ENCODE measurements around the gene UBR1. TPM values are rescaled to one million over a fixed set of nuclear protein-coding genes. Genes with fewer than 3 reads are reported as not detected.

The UBR1 gene
- total RNA-seq, 1 donor from 2014 or later, result 22.3 TPM

GRCh38 chr15:42919799-42920518 is 185.9 kb downstream of the UBR1 start:
- no peaks in the 10 kb centered on the region for H3K27me3 Mint-ChIP-seq (ENCODE audit: low read depth)
- no peak for TF ChIP-seq CTCF (IDR thresholded peaks at IDR 0.05)
- peaks cover 36% of the 10 kb centered on the region for H3K4me1 Mint-ChIP-seq (ENCODE audit: low read depth)
- H3K27ac Mint-ChIP-seq (ENCODE audit: unreplicated experiment), result peak overlapping the region; percentile 84
- peak overlapping the region; percentile 91 for H3K4me3 Mint-ChIP-seq (ENCODE audit: unreplicated experiment)
- peak; percentile 89 for DNase-seq (ENCODE audit: low spot score)
- no peaks in the 10 kb centered on the region for H3K9me3 Mint-ChIP-seq (ENCODE audit: low read depth)
- no peaks in the 10 kb centered on the region for H3K36me3 Mint-ChIP-seq (ENCODE audit: low read depth)

- no peaks in the 10 kb centered on the region for H3K36me3 Mint-ChIP-seq (ENCODE audit: low read depth)
- peak overlapping the region; percentile 84 for H3K27ac Mint-ChIP-seq (ENCODE audit: unreplicated experiment)
- DNase-seq (ENCODE audit: low spot score), result no peak
- no peaks in the 10 kb centered on the region for H3K27me3 Mint-ChIP-seq (ENCODE audit: low read depth)
- no peaks in the 10 kb centered on the region for H3K9me3 Mint-ChIP-seq (ENCODE audit: low read depth)
- peaks cover 39% of the 10 kb centered on the region for H3K4me1 Mint-ChIP-seq (ENCODE audit: low read depth)
- H3K4me3 Mint-ChIP-seq (ENCODE audit: unreplicated experiment), result peak overlapping the region; percentile 91
- TF ChIP-seq CTCF (IDR thresholded peaks at IDR 0.05), result no peak
Measured at GRCh38 chr15:42919308-42919707, 186.5 kb downstream of the UBR1 start.

GRCh38 chr15:42918047-42918446 is 187.8 kb downstream of the UBR1 start:
- peak overlapping the region; percentile 51 for H3K27ac Mint-ChIP-seq (ENCODE audit: unreplicated experiment)
- no peak overlapping the region for H3K4me3 Mint-ChIP-seq (ENCODE audit: unreplicated experiment)
- H3K27me3 Mint-ChIP-seq (ENCODE audit: low read depth), result no peaks in the 10 kb centered on the region
- no peak for TF ChIP-seq CTCF (IDR thresholded peaks at IDR 0.05)
- H3K4me1 Mint-ChIP-seq (ENCODE audit: low read depth), result peaks cover 39% of the 10 kb centered on the region
- DNase-seq (ENCODE audit: low spot score), result no peak
- no peaks in the 10 kb centered on the region for H3K9me3 Mint-ChIP-seq (ENCODE audit: low read depth)
- no peaks in the 10 kb centered on the region for H3K36me3 Mint-ChIP-seq (ENCODE audit: low read depth)

DNA sequence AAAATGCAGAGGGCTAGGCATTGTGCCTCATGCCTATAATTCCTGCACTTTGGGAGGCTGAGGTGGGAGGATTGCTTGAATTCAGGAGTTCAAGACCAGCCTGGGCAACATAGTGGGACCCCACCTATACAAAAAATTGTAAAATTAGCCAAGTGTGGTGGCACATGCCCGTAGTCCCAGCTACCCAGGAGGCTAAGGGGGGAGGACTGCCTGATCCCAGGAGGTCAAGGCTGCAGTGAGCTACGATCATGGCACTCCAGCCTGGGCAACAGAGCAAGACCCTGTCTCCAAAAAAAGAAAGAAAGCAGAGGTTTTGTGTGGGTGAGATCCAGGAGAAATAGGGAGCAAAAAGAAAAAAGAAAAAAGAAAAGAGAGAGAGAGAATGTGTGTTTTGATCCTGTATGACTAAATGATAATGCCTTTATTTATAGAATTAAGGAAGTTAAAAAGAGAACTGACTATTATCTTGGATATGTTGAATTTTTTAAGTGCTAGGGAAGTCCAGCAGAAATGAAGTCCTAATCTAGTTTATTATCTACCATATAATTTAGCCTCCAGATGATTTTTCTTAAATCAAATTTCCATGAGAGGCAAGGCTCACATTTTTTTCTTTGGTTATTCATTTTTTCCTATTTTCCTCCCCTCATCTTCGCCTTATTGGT is 190.1 kb downstream of the UBR1 start:
- no peak for DNase-seq (ENCODE audit: low spot score)
- Mint-ChIP-seq H3K27ac (ENCODE audit: unreplicated experiment) (no peak overlapping the region), H3K4me3 (ENCODE audit: unreplicated experiment) (no peak overlapping the region), H3K27me3 (ENCODE audit: low read depth) (no peaks in the 10 kb centered on the region), H3K36me3 (ENCODE audit: low read depth) (no peaks in the 10 kb centered on the region), H3K4me1 (ENCODE audit: low read depth) (peaks cover 32% of the 10 kb centered on the region), H3K9me3 (ENCODE audit: low read depth) (no peaks in the 10 kb centered on the region)
- no peak for TF ChIP-seq CTCF (IDR thresholded peaks at IDR 0.05)

DNA sequence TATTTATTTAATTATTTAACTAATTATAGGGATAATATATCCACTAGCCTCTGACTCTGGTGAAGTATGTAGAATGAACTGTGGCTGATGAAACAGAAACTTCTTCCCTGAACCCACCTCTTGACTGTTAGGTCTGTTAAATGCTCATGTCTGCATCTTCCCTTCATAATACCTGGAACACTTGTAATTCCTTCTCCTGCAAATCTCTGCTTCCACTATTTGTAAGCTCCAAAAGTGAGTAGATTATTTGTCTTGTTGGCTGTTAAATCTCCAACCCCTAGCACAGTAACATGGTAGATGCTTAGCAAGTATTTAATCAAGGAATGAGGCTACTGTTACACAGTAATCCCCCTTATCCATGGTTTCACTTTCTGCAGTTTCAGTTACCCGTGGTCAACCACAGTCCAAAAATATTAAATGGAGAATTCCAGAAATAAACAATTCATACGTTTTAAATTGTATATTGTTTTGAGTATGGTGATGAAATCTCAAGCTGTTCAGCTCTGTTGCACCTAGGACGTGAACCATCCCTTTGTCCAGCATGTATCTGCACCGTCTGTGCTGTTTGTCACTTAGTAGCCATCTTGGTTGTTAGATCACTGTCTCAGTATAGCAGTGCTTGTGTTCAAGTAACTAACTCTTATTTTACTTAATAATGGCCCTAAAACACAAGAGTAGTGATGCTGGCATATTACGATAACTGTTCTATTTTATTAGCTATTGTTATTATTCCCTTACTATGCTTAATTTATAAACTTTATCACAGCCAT is 190.9 kb downstream of the UBR1 start:
- H3K4me1 Mint-ChIP-seq (ENCODE audit: low read depth), result peaks cover 32% of the 10 kb centered on the region
- H3K27me3 Mint-ChIP-seq (ENCODE audit: low read depth), result no peaks in the 10 kb centered on the region
- H3K27ac Mint-ChIP-seq (ENCODE audit: unreplicated experiment), result no peak overlapping the region
- DNase-seq (ENCODE audit: low spot score), result no peak
- H3K9me3 Mint-ChIP-seq (ENCODE audit: low read depth), result no peaks in the 10 kb centered on the region
- no peaks in the 10 kb centered on the region for H3K36me3 Mint-ChIP-seq (ENCODE audit: low read depth)
- TF ChIP-seq CTCF (IDR thresholded peaks at IDR 0.05), result no peak
- H3K4me3 Mint-ChIP-seq (ENCODE audit: unreplicated experiment), result no peak overlapping the region
